ENCODE data around the gene CDC25B.
A peak's percentile ranks its signal among the peaks of the same experiment; 100 is the strongest.

The CDC25B gene

GRCh38 chr20:3795511-3796468 is at the start of gene CDC25B:
CDC25B (plus strand) TSS chr20:3796310; CDS start chr20:3796532, 222 bp downstream.
- in situ Hi-C loops (cut with MboI; ENCODE audit: low sequenced_read_pairs, unreplicated experiment): no loop called here
- TF ChIP-seq CTCF (IDR thresholded peaks at IDR 0.05; ENCODE audit: borderline replicate concordance, control extremely low read depth, extremely low read depth, insufficient read depth, missing control alignments): peak; percentile 25
- DNase-seq (ENCODE audit: low spot score): peak; percentile 95

GRCh38 chr20:3747471-3747870 is 48.6 kb upstream of the CDC25B start:
- in situ Hi-C loops (cut with MboI; ENCODE audit: low sequenced_read_pairs, unreplicated experiment): no loop called here
- DNase-seq (ENCODE audit: low spot score): no peak
- TF ChIP-seq CTCF (IDR thresholded peaks at IDR 0.05; ENCODE audit: borderline replicate concordance, control extremely low read depth, extremely low read depth, insufficient read depth, missing control alignments): no peak

GRCh38 chr20:3748073-3748472 is 48.0 kb upstream of the CDC25B start:
- in situ Hi-C loops (cut with MboI; ENCODE audit: low sequenced_read_pairs, unreplicated experiment): no loop called here
- TF ChIP-seq CTCF (IDR thresholded peaks at IDR 0.05; ENCODE audit: borderline replicate concordance, control extremely low read depth, extremely low read depth, insufficient read depth, missing control alignments): no peak
- DNase-seq (ENCODE audit: low spot score): no peak

- DNase-seq (ENCODE audit: low spot score): no peak
- in situ Hi-C loops (cut with MboI; ENCODE audit: low sequenced_read_pairs, unreplicated experiment): no loop called here
- TF ChIP-seq CTCF (IDR thresholded peaks at IDR 0.05; ENCODE audit: borderline replicate concordance, control extremely low read depth, extremely low read depth, insufficient read depth, missing control alignments): no peak
Observed at GRCh38 chr20:3749087-3749688, 46.9 kb upstream of the CDC25B start.

- peak; percentile 80 for DNase-seq (ENCODE audit: low spot score)
- in situ Hi-C loops (cut with MboI; ENCODE audit: low sequenced_read_pairs, unreplicated experiment): no loop called here
- peak; percentile 26 for TF ChIP-seq CTCF (IDR thresholded peaks at IDR 0.05; ENCODE audit: borderline replicate concordance, control extremely low read depth, extremely low read depth, insufficient read depth, missing control alignments)
Observed at GRCh38 chr20:3749689-3750531, 46.2 kb upstream of the CDC25B start.

GRCh38 chr20:3751305-3751674 is 44.8 kb upstream of the CDC25B start:
- in situ Hi-C loops (cut with MboI; ENCODE audit: low sequenced_read_pairs, unreplicated experiment): no loop called here
- TF ChIP-seq CTCF (IDR thresholded peaks at IDR 0.05; ENCODE audit: borderline replicate concordance, control extremely low read depth, extremely low read depth, insufficient read depth, missing control alignments): no peak
- no peak for DNase-seq (ENCODE audit: low spot score)
